HAP-1 (cell line): Measurements from ENCODE around the gene GSK3B.

Experiments
- DNase-seq, 2 experiments: peaks; one replicate each; pipeline ENCODE4 v3.0.0-alpha.2; 2016 to 2020; ENCODE audit warnings: low spot score in 2 of 2
- H3K27me3 ChIP-seq: fragments of 250-450 bp; sonication (Bioruptor Pico); 2 replicates; pipeline ENCODE4 v1.5.1; 2020; ENCODE audit warnings: low read depth, mild to moderate bottlenecking, moderate library complexity
- H3K36me3 ChIP-seq: fragments of 250-450 bp; sonication (Bioruptor Pico); replicated peaks from 2 replicates; pipeline ENCODE4 v1.5.1; 2020; ENCODE audit warnings: mild to moderate bottlenecking
- H3K4me1 ChIP-seq: fragments of 250-450 bp; sonication (Bioruptor Pico); 2 replicates; pipeline ENCODE4 v1.5.1; 2020; ENCODE audit warnings: mild to moderate bottlenecking
- H3K4me3 ChIP-seq: fragments of 250-450 bp; sonication (Bioruptor Pico); 2 replicates; pipeline ENCODE4 v1.5.1; 2020; ENCODE audit warnings: mild to moderate bottlenecking, moderate library complexity
- H3K9me3 ChIP-seq: fragments of 250-450 bp; sonication (Bioruptor Pico); 2 replicates; pipeline ENCODE4 v1.5.1; 2020; ENCODE audit warnings: mild to moderate bottlenecking, moderate library complexity
- in situ Hi-C: fragments of 300-500 bp; cut with MboI; formaldehyde crosslinking; loops from 3 replicates; pipeline ENCODE4 v1.14.3; 2020; ENCODE audit warnings: low sequenced_read_pairs, inconsistent platforms, mixed read lengths

GSK3B gene

GRCh38 chr3:120090422-120090821 is 3.8 kb downstream of the GSK3B start:
- Histone ChIP-seq H3K4me3 (peak overlapping the region; percentile 79), H3K9me3 (no peaks in the 10 kb centered on the region), H3K27me3 (no peaks in the 10 kb centered on the region), H3K36me3 (no peaks in the 10 kb centered on the region), H3K4me1 (peaks cover 5% of the 10 kb centered on the region)
- DNase-seq, result no peak
- in situ Hi-C loops, result no loop called here

DNA sequence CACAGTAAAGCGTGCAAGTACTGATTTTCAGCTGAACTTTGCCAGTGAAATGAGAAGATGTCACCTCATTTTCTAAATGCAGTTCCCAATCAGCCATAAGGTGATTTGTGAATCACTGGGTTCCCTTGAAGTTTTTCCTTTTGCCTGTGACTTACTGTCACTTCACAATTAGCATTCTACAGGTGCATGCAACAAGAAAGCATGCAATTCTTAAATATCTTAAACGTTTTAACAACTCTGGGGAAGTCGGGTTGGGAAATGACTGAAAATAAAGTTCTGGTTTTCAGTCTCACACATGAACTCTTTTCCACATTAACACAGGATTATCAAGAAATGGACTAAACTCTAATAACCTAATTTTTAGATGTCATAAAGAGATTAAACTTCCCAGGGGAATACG is 5.2 kb downstream of the GSK3B start:
- no peak overlapping the region for H3K4me3 ChIP-seq

GRCh38 chr3:120088622-120089021 is 5.6 kb downstream of the GSK3B start:
- no peak overlapping the region for H3K4me3 ChIP-seq
- no peak for DNase-seq
- H3K36me3 ChIP-seq, result no peaks in the 10 kb centered on the region
- in situ Hi-C loops, result no loop called here
- peaks cover 5% of the 10 kb centered on the region for H3K4me1 ChIP-seq
- no peaks in the 10 kb centered on the region for H3K9me3 ChIP-seq
- H3K27me3 ChIP-seq, result no peaks in the 10 kb centered on the region

More for the DNA sequence above, 5.2 kb downstream of the GSK3B start:
- Histone ChIP-seq H3K4me1 (peaks cover 5% of the 10 kb centered on the region), H3K9me3 (no peaks in the 10 kb centered on the region), H3K36me3 (no peaks in the 10 kb centered on the region), H3K27me3 (no peaks in the 10 kb centered on the region)
- DNase-seq, result no peak
- in situ Hi-C loops, result no loop called here

- Histone ChIP-seq H3K36me3 (no peaks in the 10 kb centered on the region), H3K4me3 (no peak overlapping the region), H3K4me1 (no peaks in the 10 kb centered on the region; the same call in 1 of the 2 replicates), H3K9me3 (no peaks in the 10 kb centered on the region), H3K27me3 (no peaks in the 10 kb centered on the region)
- no peak for DNase-seq
- in situ Hi-C loops, result no loop called here
Measured at GRCh38 chr3:120081719-120082118, 12.5 kb downstream of the GSK3B start.

DNA sequence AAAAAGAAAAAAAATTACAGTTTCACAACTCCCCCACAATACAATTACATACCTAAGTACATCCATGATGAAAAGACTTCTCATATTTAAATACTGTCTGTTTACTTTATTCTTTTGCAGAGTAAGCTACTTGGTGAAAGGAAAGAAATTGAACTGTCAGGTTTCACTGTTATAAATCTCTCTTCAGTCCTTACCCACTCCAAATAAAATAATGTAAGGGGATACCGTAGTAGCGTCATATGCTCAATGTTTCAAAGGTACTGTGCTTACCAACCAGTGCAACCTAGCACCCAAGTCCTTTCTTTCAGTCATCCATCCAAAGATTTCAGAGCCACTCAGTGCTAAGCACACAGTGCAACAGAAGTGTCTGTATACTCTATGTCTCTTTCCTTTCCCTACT is 13.4 kb downstream of the GSK3B start:
- Histone ChIP-seq H3K4me3 (no peak overlapping the region), H3K36me3 (no peaks in the 10 kb centered on the region), H3K4me1 (no peaks in the 10 kb centered on the region; the same call in 1 of the 2 replicates), H3K27me3 (no peaks in the 10 kb centered on the region), H3K9me3 (no peaks in the 10 kb centered on the region)
- DNase-seq, result peak in 1 of 2 experiments; percentile 52
- in situ Hi-C loops, result no loop called here

DNA sequence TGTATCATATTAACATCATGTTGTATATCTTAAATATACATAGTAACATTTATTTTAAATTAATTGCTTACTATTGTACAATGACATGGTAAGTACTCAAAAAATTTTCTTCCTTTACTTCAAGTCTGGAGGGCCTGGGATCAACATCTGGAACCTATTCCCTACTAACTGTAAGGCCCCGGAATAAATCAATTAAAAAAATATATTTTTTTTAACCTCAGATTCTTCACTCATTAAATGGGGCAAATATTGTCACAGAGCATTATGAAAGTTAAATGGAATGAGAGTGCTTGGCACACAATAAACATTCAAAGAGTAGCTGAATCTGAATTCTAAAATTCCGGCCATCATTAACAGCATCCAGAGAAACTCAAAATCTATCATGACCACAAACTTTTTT is 16.5 kb downstream of the GSK3B start:
- H3K36me3 ChIP-seq, result no peaks in the 10 kb centered on the region
- no peaks in the 10 kb centered on the region for H3K9me3 ChIP-seq
- no peaks in the 10 kb centered on the region; the same call in 1 of the 2 replicates for H3K4me1 ChIP-seq
- H3K27me3 ChIP-seq, result no peaks in the 10 kb centered on the region
- no peak for DNase-seq
- H3K4me3 ChIP-seq, result no peak overlapping the region
- in situ Hi-C loops, result no loop called here

DNA sequence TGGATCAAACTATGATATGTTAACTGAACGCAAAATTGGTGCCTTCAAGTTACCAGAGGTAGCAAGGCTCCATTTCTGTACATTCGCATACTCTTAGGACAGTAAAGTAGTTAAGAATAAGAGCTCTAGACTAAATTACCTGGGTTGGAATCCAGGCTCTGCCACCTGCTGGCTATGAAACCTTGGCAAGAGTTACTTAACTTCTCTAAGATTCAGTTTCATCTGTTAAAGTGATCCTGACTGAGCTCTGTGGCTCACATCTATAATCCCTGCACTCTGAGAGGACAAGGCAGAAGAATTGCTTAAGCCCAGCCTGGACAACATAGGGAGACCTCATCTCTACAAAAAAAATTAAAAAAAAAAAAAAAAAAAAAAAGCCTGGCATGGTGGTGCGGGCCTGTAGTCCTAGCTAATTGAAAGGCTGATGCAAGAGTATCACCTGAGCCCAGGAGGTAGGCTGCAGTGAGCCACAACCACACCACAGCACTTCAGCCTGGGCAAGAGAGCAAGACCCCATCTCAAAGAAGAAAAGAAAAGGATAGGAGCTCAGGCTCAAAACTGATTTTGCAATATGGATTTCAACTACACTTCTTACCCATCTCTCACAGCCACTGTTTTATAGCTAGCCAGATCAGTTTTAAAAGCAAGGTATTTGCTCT is 21.3 kb downstream of the GSK3B start:
- Histone ChIP-seq H3K36me3 (no peaks in the 10 kb centered on the region), H3K4me1 (no peaks in the 10 kb centered on the region), H3K27me3 (no peaks in the 10 kb centered on the region), H3K9me3 (no peaks in the 10 kb centered on the region), H3K4me3 (no peak overlapping the region)
- DNase-seq, result no peak
- in situ Hi-C loops, result no loop called here

DNA sequence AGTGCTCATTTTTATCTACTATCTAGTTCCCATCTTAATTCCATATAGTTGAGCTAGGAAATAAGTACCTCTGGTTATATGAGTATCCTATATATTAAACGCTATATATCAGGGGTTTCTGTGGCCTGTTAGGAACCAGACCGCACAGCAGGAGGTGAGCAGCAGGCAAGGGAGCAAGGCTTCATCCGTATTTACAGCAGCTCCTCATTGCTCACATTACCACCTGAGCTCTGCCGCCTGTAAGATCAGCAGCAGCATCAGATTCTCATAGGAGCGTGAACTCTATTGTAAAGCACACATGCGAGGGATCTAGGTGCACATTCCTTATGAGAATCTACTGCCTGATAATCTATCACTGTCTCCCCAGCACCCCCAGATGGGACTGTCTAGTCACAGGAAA is 23.0 kb downstream of the GSK3B start:
- Histone ChIP-seq H3K36me3 (no peaks in the 10 kb centered on the region), H3K4me1 (no peaks in the 10 kb centered on the region), H3K9me3 (no peaks in the 10 kb centered on the region), H3K27me3 (no peaks in the 10 kb centered on the region), H3K4me3 (no peak overlapping the region)
- DNase-seq, result no peak
- in situ Hi-C loops, result no loop called here

GRCh38 chr3:120070263-120070981 is 23.8 kb downstream of the GSK3B start:
- in situ Hi-C loops, result no loop called here
- no peaks in the 10 kb centered on the region for H3K27me3 ChIP-seq

GRCh38 chr3:120067083-120067482 is 27.2 kb downstream of the GSK3B start:
- Histone ChIP-seq H3K27me3 (no peaks in the 10 kb centered on the region), H3K4me3 (no peak overlapping the region), H3K36me3 (no peaks in the 10 kb centered on the region), H3K9me3 (no peaks in the 10 kb centered on the region), H3K4me1 (no peaks in the 10 kb centered on the region)
- no peak for DNase-seq
- in situ Hi-C loops, result no loop called here

More at GRCh38 chr3:120070263-120070981, 23.8 kb downstream of the GSK3B start:
- no peaks in the 10 kb centered on the region for H3K4me1 ChIP-seq
- DNase-seq, result no peak
- no peak overlapping the region for H3K4me3 ChIP-seq
- no peaks in the 10 kb centered on the region for H3K9me3 ChIP-seq
- no peaks in the 10 kb centered on the region for H3K36me3 ChIP-seq

- DNase-seq, result no peak
- H3K4me3 ChIP-seq, result no peak overlapping the region
Measured at GRCh38 chr3:120066634-120067033, 27.6 kb downstream of the GSK3B start.

DNA sequence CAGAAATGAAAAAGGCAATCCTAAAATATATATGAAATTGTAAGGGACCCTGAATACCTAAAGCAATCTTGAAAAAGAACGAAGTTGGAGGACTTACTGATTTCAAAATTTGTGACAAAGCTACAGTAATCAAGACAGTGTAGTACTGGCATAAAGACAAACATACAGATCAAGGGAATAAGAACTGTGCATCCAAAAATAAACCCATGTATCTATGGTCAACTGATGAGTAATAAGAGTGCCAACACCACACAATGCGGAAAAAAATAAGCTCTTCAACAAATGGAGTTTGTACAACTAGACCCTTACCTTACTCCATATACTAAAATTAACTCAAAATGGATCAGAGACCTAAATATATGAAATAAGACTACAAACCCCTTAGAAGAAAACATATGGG is 29.6 kb downstream of the GSK3B start:
- Histone ChIP-seq H3K4me1 (no peaks in the 10 kb centered on the region), H3K27me3 (no peaks in the 10 kb centered on the region), H3K36me3 (no peaks in the 10 kb centered on the region), H3K4me3 (no peak overlapping the region), H3K9me3 (no peaks in the 10 kb centered on the region)
- in situ Hi-C loops, result no loop called here
- DNase-seq, result no peak

More at GRCh38 chr3:120066634-120067033, 27.6 kb downstream of the GSK3B start:
- no peaks in the 10 kb centered on the region for H3K4me1 ChIP-seq
- H3K36me3 ChIP-seq, result no peaks in the 10 kb centered on the region
- H3K27me3 ChIP-seq, result no peaks in the 10 kb centered on the region
- in situ Hi-C loops, result no loop called here
- no peaks in the 10 kb centered on the region for H3K9me3 ChIP-seq

- Histone ChIP-seq H3K27me3 (no peaks in the 10 kb centered on the region), H3K36me3 (no peaks in the 10 kb centered on the region), H3K9me3 (no peaks in the 10 kb centered on the region), H3K4me1 (no peaks in the 10 kb centered on the region), H3K4me3 (no peak overlapping the region)
- no peak for DNase-seq
- in situ Hi-C loops, result no loop called here
Measured at GRCh38 chr3:120062474-120062873, 31.8 kb downstream of the GSK3B start.

- Histone ChIP-seq H3K4me3 (no peak overlapping the region), H3K9me3 (no peaks in the 10 kb centered on the region), H3K27me3 (no peaks in the 10 kb centered on the region), H3K4me1 (no peaks in the 10 kb centered on the region; the same call in 1 of the 2 replicates), H3K36me3 (no peaks in the 10 kb centered on the region)
- in situ Hi-C loops, result no loop called here
- DNase-seq, result no peak
Measured at GRCh38 chr3:120059081-120059864, 35.0 kb downstream of the GSK3B start.
